Adrenal gland (tissue), 12 donors: Measurements from ENCODE around the gene FOXO3. TPM values are rescaled to one million over a fixed set of nuclear protein-coding genes. Genes with fewer than 3 reads are reported as not detected.

Experiments
- DNase-seq, 7 donors: peaks; one replicate each; pipeline ENCODE4 v3.0.0-alpha.2; 2019 to 2020
- H3K27ac ChIP-seq, 5 donors: fragments of 200-600 bp; sonication (generic) in 4 of 5; 1 replicate in 3 of 5; 2 replicates in 2 of 5; pipeline versions ENCODE4 v1.5.1 to v1.8.0; 2016 to 2020; ENCODE audit warnings: mild to moderate bottlenecking in 1 of 5
- H3K27me3 ChIP-seq: fragments of 200-600 bp; 2 replicates; pipeline ENCODE4 v1.8.0; 2021
- H3K36me3 ChIP-seq, 2 donors: fragments of 200-600 bp; replicated peaks in 1 of 2; 1 replicate in 1 of 2; 2 replicates in 1 of 2; pipeline versions ENCODE4 v1.5.1 to v1.8.0; 2018 to 2022
- H3K4me1 ChIP-seq, 2 donors: fragments of 200-600 bp; replicated peaks in 1 of 2; 1 replicate in 1 of 2; 2 replicates in 1 of 2; pipeline versions ENCODE4 v1.5.1 to v1.8.0; 2018 to 2021
- H3K4me3 ChIP-seq, 4 donors: fragments of 200-600 bp; sonication (generic) in 3 of 4; one replicate each; pipeline ENCODE4 v1.5.1; 2016 to 2018
- H3K9me3 ChIP-seq, 3 donors: fragments of 200-600 bp; sonication (generic) in 1 of 3; replicated peaks in 1 of 3; 1 replicate in 2 of 3; 2 replicates in 1 of 3; pipeline versions ENCODE4 v1.5.1 to v1.8.0; 2016 to 2021
- POLR2A ChIP-seq, 2 donors: fragments of 450-650 bp; IDR thresholded peaks; one replicate each; pipeline ENCODE4 v1.6.1; 2017; ENCODE audit warnings: antibody characterized with exemption in 2 of 2, mild to moderate bottlenecking in 2 of 2, moderate library complexity in 1 of 2
- WGBS, 4 donors: extraction: QIAGEN DNeasy Blood & Tissue Kit in 2 of 4; methylation state at CpG; one replicate each; pipeline versions ENCODE4 v1.1.5 to v1.1.7; 2013 to 2017; 5-methylcytosine and 5-hydroxymethylcytosine counted together
- intact Hi-C, 2 donors: fragments of 100-400 bp; cut with DNase I; formaldehyde crosslinking; loops; one replicate each; pipeline versions ENCODE4 v1.14.1 to v1.15.0; 2022 to 2023
- polyA plus RNA-seq, 3 donors: library from polyadenylated mRNA; stranded (reverse); fragments of 200-250 nt in 2 of 3; fragments of 350-450 nt in 1 of 3; fragmentation: Illumina TruSeq in 1 of 3; extraction: RNeasy Lipid Tissue Mini Kit (QIAGEN cat#74804) in 1 of 3; gene quantifications; one replicate each; pipeline ENCODE4 v1.2.3, GENCODE V29; 2013 to 2014
- total RNA-seq, 9 donors: library from RNA; depleted of rRNA in 4 of 9; stranded (reverse); fragments of >200 nt in 4 of 9; fragments of 120-200 nt in 1 of 9; fragmentation: NEBNext Ultra II Directional in 1 of 9; extraction: Animal tissue kit (Norgen Biotek cat#: 25700) in 1 of 9; gene quantifications; one replicate each; pipeline versions ENCODE4 v1.1.0 to v1.2.4, GENCODE V29; 2013 to 2023
- TF ChIP-seq, protein P1 (sequence below), 6 experiments: fragments of 450-650 bp in 4 of 6; fragments of 200-600 bp in 2 of 6; sonication (generic) in 1 of 6; IDR thresholded peaks; 1 replicate in 5 of 6; 2 replicates in 1 of 6; pipeline versions ENCODE4 v1.5.1 to v1.8.0; 2016 to 2021; ENCODE audit warnings: antibody characterized with exemption in 6 of 6, mild to moderate bottlenecking in 2 of 6, moderate library complexity in 1 of 6
- donor health status: healthy with polysubstance abuse.
- donor health status: Bipolar disorder and iron deficiency.
- donor health status: DM: yes; HTN: yes; CAD: no.
- donor health status: DM: no; HTN: no; CAD: no.
- donor health status: DM: no; HTN: no; CAD: no.
- donor health status: DM: yes; HTN: yes; CAD: no.

FOXO3 gene
- total and polyA plus RNA-seq, 12 donors = 8.3 to 38.7 (median 23.4) TPM

DNA sequence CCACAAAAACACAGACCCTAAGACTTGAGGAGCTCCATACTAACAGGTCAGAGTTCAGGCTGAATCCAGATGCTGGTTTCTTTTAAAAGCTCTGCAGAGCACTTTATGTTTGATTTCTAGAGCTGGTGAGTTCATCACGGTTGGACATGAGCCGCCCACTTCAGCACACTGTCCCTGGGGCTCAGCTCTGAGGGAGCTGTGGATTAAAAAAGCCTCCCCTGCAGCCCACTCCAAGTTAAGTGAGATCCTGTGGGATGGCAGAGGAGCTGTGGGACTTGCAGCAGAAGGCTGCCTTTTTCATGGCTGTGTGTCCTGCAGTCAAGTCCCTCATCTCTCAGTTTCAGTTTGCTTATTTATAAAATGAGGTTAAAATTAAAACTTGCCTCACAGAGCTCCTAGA lies 110.5 kb downstream of the FOXO3 start:
- DNase-seq = no peak
- Histone ChIP-seq H3K4me1 (peaks cover 5 to 33% of the 10 kb centered on the region in 2 donors), H3K4me3 (no peak overlapping the region), H3K27me3 (no peaks in the 10 kb centered on the region), H3K27ac (no peak overlapping the region), H3K36me3 (no peaks in the 10 kb centered on the region), H3K9me3 (no peaks in the 10 kb centered on the region)
- no peak for TF ChIP-seq POLR2A (IDR thresholded peaks at IDR 0.05)
- TF ChIP-seq, protein P1, sequence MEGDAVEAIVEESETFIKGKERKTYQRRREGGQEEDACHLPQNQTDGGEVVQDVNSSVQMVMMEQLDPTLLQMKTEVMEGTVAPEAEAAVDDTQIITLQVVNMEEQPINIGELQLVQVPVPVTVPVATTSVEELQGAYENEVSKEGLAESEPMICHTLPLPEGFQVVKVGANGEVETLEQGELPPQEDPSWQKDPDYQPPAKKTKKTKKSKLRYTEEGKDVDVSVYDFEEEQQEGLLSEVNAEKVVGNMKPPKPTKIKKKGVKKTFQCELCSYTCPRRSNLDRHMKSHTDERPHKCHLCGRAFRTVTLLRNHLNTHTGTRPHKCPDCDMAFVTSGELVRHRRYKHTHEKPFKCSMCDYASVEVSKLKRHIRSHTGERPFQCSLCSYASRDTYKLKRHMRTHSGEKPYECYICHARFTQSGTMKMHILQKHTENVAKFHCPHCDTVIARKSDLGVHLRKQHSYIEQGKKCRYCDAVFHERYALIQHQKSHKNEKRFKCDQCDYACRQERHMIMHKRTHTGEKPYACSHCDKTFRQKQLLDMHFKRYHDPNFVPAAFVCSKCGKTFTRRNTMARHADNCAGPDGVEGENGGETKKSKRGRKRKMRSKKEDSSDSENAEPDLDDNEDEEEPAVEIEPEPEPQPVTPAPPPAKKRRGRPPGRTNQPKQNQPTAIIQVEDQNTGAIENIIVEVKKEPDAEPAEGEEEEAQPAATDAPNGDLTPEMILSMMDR (IDR thresholded peaks at IDR 0.05) = no peak
- 80 to 90% (median 83%) methylated on average over 1 to 2 of the region's 2 CpGs for WGBS, 4 donors
- intact Hi-C loops = no loop called here

DNA sequence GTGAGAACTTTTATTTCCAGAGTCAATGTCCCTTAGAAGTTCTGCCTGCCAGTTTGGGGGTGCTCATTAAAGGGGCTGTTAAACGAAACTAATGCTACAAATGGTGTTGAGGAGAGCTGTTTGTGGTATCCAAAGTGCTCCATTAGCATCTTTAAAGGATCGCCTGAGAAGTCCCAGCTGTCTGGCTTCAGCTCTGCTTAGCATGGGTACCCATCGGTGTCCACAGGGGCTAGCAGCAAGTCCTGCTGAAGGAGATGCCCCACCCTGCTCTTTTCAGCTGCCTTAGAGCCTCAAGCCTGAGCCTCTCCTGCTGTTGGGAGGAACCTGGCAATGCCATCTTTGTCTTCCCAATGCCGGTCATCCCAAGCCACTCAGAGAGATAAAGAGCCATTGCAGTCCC lies 111.1 kb downstream of the FOXO3 start:
- H3K9me3 ChIP-seq = no peaks in the 10 kb centered on the region
- H3K4me3 ChIP-seq = no peak overlapping the region
- no peak overlapping the region for H3K27ac ChIP-seq
- no peaks in the 10 kb centered on the region for H3K27me3 ChIP-seq
- no peaks in the 10 kb centered on the region for H3K36me3 ChIP-seq
- TF ChIP-seq, protein P1 (IDR thresholded peaks at IDR 0.05) = no peak
- WGBS, 4 donors = 90 to 100% (median 94%) methylated on average over 2 to 4 of the region's 4 CpGs
- intact Hi-C loops = no loop called here
- H3K4me1 ChIP-seq = peaks cover 7 to 39% of the 10 kb centered on the region in 2 donors
- DNase-seq = no peak

DNA sequence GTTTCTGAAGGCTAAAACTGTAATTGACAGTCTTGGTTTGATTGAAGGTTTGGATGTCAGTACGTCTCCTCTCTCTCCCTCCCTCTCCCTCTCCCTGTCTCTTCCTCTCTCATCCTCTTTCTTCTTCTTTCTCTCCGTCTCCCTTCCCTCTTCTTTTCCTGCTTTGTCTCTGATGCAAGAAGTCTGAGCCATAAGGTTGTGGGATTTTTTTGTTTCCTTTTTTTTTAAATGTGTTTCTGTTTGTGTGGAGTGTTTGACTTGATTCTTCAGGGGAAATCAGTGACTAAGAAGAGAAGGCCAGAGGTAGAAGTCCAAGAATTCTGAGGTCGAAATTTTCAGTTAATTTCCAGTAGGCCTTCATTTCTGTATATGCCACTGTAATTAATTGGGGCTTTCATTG lies 111.9 kb downstream of the FOXO3 start:
- intact Hi-C loops = no loop called here
- no peak for DNase-seq
- H3K4me3 ChIP-seq = no peak overlapping the region
- WGBS, 4 donors = 80 to 85% (median 81%) methylated on average over 3 of the region's 3 CpGs
- H3K36me3 ChIP-seq = no peaks in the 10 kb centered on the region
- peaks cover 7 to 46% of the 10 kb centered on the region in 2 donors for H3K4me1 ChIP-seq
- no peaks in the 10 kb centered on the region for H3K27me3 ChIP-seq
- no peaks in the 10 kb centered on the region for H3K9me3 ChIP-seq
- H3K27ac ChIP-seq = no peak overlapping the region
- no peak for TF ChIP-seq POLR2A (IDR thresholded peaks at IDR 0.05)
- TF ChIP-seq, protein P1 (IDR thresholded peaks at IDR 0.05) = no peak

DNA sequence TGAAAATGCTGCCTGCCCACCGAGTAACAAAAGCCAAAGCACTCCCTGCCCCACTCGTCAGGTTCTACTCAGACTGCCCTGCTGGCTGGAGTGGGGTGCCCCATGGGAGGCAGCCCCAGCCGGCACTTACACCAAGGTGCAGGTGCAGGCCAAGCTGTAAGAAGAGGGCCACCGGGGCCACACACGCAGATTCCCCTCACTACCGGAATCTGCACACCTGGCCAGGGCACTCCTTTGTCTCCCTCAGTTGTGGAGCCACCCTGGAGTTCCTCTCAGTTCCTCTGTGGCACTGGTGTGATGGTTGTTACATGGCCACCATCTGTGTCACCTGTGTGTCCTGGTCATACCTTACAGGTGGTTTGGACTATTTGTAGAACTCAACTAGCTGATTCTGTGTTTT lies 112.4 kb downstream of the FOXO3 start:
- no peak overlapping the region for H3K4me3 ChIP-seq
- no peak for DNase-seq
- no peak for TF ChIP-seq POLR2A (IDR thresholded peaks at IDR 0.05)
- TF ChIP-seq, protein P1 (IDR thresholded peaks at IDR 0.05) = no peak
- intact Hi-C loops = no loop called here
- no peaks in the 10 kb centered on the region for H3K36me3 ChIP-seq
- no peak overlapping the region for H3K27ac ChIP-seq
- peaks cover 7 to 52% of the 10 kb centered on the region in 2 donors for H3K4me1 ChIP-seq
- H3K27me3 ChIP-seq = no peaks in the 10 kb centered on the region
- 94 to 100% (median 96%) methylated on average over 3 to 6 of the region's 6 CpGs for WGBS, 4 donors
- H3K9me3 ChIP-seq = no peaks in the 10 kb centered on the region
